ENCODE measurements around the gene FBN1.

FBN1 gene

GRCh38 chr15:48563934-48564333 lies 81.6 kb downstream of the FBN1 start:
- Histone ChIP-seq H3K4me2 (ENCODE audit: low read length) (no peak overlapping the region), H3K4me3 (ENCODE audit: low read length) (no peak overlapping the region), H3K36me3 (ENCODE audit: insufficient read depth, low read length) (peaks cover 8% of the 10 kb centered on the region), H3K9ac (ENCODE audit: low read depth, low read length) (no peak overlapping the region), H3K9me3 (replicated peaks; ENCODE audit: low read length) (no peaks in the 10 kb centered on the region), H3K27me3 (ENCODE audit: control insufficient read depth, insufficient read depth, low read length) (no peaks in the 10 kb centered on the region), H3K4me1 (ENCODE audit: control insufficient read depth, insufficient read depth, low read length) (peaks cover 78% of the 10 kb centered on the region)

GRCh38 chr15:48560321-48561051 lies 85.0 kb downstream of the FBN1 start:
- Histone ChIP-seq H3K27me3 (ENCODE audit: control insufficient read depth, insufficient read depth, low read length) (no peaks in the 10 kb centered on the region), H3K4me3 (ENCODE audit: low read length) (no peak overlapping the region), H3K9me3 (replicated peaks; ENCODE audit: low read length) (no peaks in the 10 kb centered on the region), H3K36me3 (ENCODE audit: insufficient read depth, low read length) (peaks cover 21% of the 10 kb centered on the region), H3K4me2 (ENCODE audit: low read length) (peak overlapping the region; percentile 61), H3K9ac (ENCODE audit: low read depth, low read length) (peak overlapping the region; percentile 73), H3K4me1 (ENCODE audit: control insufficient read depth, insufficient read depth, low read length) (peaks cover 91% of the 10 kb centered on the region)

- Histone ChIP-seq H3K36me3 (ENCODE audit: insufficient read depth, low read length) (peaks cover 21% of the 10 kb centered on the region), H3K27me3 (ENCODE audit: control insufficient read depth, insufficient read depth, low read length) (no peaks in the 10 kb centered on the region), H3K4me1 (ENCODE audit: control insufficient read depth, insufficient read depth, low read length) (peaks cover 91% of the 10 kb centered on the region), H3K9ac (ENCODE audit: low read depth, low read length) (peak overlapping the region; percentile 73), H3K4me2 (ENCODE audit: low read length) (peak overlapping the region; percentile 61), H3K9me3 (replicated peaks; ENCODE audit: low read length) (no peaks in the 10 kb centered on the region), H3K4me3 (ENCODE audit: low read length) (peak overlapping the region; percentile 19)
These were observed 86.2 kb downstream of the FBN1 start for GRCh38 chr15:48559285-48559684.

- H3K9me3 ChIP-seq (replicated peaks; ENCODE audit: low read length) = no peaks in the 10 kb centered on the region
- H3K27me3 ChIP-seq (ENCODE audit: control insufficient read depth, insufficient read depth, low read length) = no peaks in the 10 kb centered on the region
- peak overlapping the region; percentile 19 for H3K4me3 ChIP-seq (ENCODE audit: low read length)
- H3K36me3 ChIP-seq (ENCODE audit: insufficient read depth, low read length) = peaks cover 21% of the 10 kb centered on the region
- H3K9ac ChIP-seq (ENCODE audit: low read depth, low read length) = peak overlapping the region; percentile 73
- peaks cover 91% of the 10 kb centered on the region for H3K4me1 ChIP-seq (ENCODE audit: control insufficient read depth, insufficient read depth, low read length)
- H3K4me2 ChIP-seq (ENCODE audit: low read length) = peak overlapping the region; percentile 61
These were observed 87.3 kb downstream of the FBN1 start for GRCh38 chr15:48558226-48558625.

- H3K9me3 ChIP-seq (replicated peaks; ENCODE audit: low read length) = no peaks in the 10 kb centered on the region
- peaks cover 21% of the 10 kb centered on the region for H3K36me3 ChIP-seq (ENCODE audit: insufficient read depth, low read length)
- no peaks in the 10 kb centered on the region for H3K27me3 ChIP-seq (ENCODE audit: control insufficient read depth, insufficient read depth, low read length)
- peak overlapping the region; percentile 12 for H3K4me3 ChIP-seq (ENCODE audit: low read length)
- peaks cover 97% of the 10 kb centered on the region for H3K4me1 ChIP-seq (ENCODE audit: control insufficient read depth, insufficient read depth, low read length)
- peak overlapping the region; percentile 73 for H3K9ac ChIP-seq (ENCODE audit: low read depth, low read length)
- H3K4me2 ChIP-seq (ENCODE audit: low read length) = peak overlapping the region; percentile 61
These were observed 88.2 kb downstream of the FBN1 start for GRCh38 chr15:48557335-48557734.

GRCh38 chr15:48556159-48556897 lies 89.2 kb downstream of the FBN1 start:
- Histone ChIP-seq H3K36me3 (ENCODE audit: insufficient read depth, low read length) (peaks cover 13% of the 10 kb centered on the region), H3K4me3 (ENCODE audit: low read length) (no peak overlapping the region), H3K4me2 (ENCODE audit: low read length) (peak overlapping the region; percentile 6), H3K4me1 (ENCODE audit: control insufficient read depth, insufficient read depth, low read length) (peaks cover 93% of the 10 kb centered on the region), H3K27me3 (ENCODE audit: control insufficient read depth, insufficient read depth, low read length) (no peaks in the 10 kb centered on the region), H3K9ac (ENCODE audit: low read depth, low read length) (no peak overlapping the region), H3K9me3 (replicated peaks; ENCODE audit: low read length) (no peaks in the 10 kb centered on the region)

GRCh38 chr15:48555241-48555881 lies 90.1 kb downstream of the FBN1 start:
- no peaks in the 10 kb centered on the region for H3K27me3 ChIP-seq (ENCODE audit: control insufficient read depth, insufficient read depth, low read length)
- peaks cover 83% of the 10 kb centered on the region for H3K4me1 ChIP-seq (ENCODE audit: control insufficient read depth, insufficient read depth, low read length)
- peak overlapping the region; percentile 49 for H3K4me2 ChIP-seq (ENCODE audit: low read length)
- no peak overlapping the region for H3K4me3 ChIP-seq (ENCODE audit: low read length)
- H3K36me3 ChIP-seq (ENCODE audit: insufficient read depth, low read length) = peaks cover 13% of the 10 kb centered on the region
- H3K9me3 ChIP-seq (replicated peaks; ENCODE audit: low read length) = no peaks in the 10 kb centered on the region
- peak overlapping the region; percentile 70 for H3K9ac ChIP-seq (ENCODE audit: low read depth, low read length)

- Histone ChIP-seq H3K4me2 (ENCODE audit: low read length) (peak overlapping the region; percentile 49), H3K4me3 (ENCODE audit: low read length) (peak overlapping the region; percentile 9), H3K4me1 (ENCODE audit: control insufficient read depth, insufficient read depth, low read length) (peaks cover 76% of the 10 kb centered on the region), H3K27me3 (ENCODE audit: control insufficient read depth, insufficient read depth, low read length) (no peaks in the 10 kb centered on the region), H3K9ac (ENCODE audit: low read depth, low read length) (peak overlapping the region; percentile 70), H3K36me3 (ENCODE audit: insufficient read depth, low read length) (peaks cover 18% of the 10 kb centered on the region), H3K9me3 (replicated peaks; ENCODE audit: low read length) (no peaks in the 10 kb centered on the region)
These were observed 91.4 kb downstream of the FBN1 start for GRCh38 chr15:48554112-48554511.

- H3K4me2 ChIP-seq (ENCODE audit: low read length) = peak overlapping the region; percentile 49
- peak overlapping the region; percentile 1 for H3K4me3 ChIP-seq (ENCODE audit: low read length)
- H3K9me3 ChIP-seq (replicated peaks; ENCODE audit: low read length) = no peaks in the 10 kb centered on the region
- H3K36me3 ChIP-seq (ENCODE audit: insufficient read depth, low read length) = peaks cover 18% of the 10 kb centered on the region
- H3K4me1 ChIP-seq (ENCODE audit: control insufficient read depth, insufficient read depth, low read length) = peaks cover 72% of the 10 kb centered on the region
- peak overlapping the region; percentile 70 for H3K9ac ChIP-seq (ENCODE audit: low read depth, low read length)
- H3K27me3 ChIP-seq (ENCODE audit: control insufficient read depth, insufficient read depth, low read length) = no peaks in the 10 kb centered on the region
These were observed 92.0 kb downstream of the FBN1 start for GRCh38 chr15:48553559-48553958.

GRCh38 chr15:48550822-48551525 lies 94.5 kb downstream of the FBN1 start:
- Histone ChIP-seq H3K4me1 (ENCODE audit: control insufficient read depth, insufficient read depth, low read length) (peaks cover 72% of the 10 kb centered on the region), H3K9me3 (replicated peaks; ENCODE audit: low read length) (no peaks in the 10 kb centered on the region), H3K9ac (ENCODE audit: low read depth, low read length) (no peak overlapping the region), H3K4me3 (ENCODE audit: low read length) (no peak overlapping the region), H3K36me3 (ENCODE audit: insufficient read depth, low read length) (peaks cover 16% of the 10 kb centered on the region), H3K4me2 (ENCODE audit: low read length) (no peak overlapping the region), H3K27me3 (ENCODE audit: control insufficient read depth, insufficient read depth, low read length) (no peaks in the 10 kb centered on the region)

GRCh38 chr15:48548455-48548854 lies 97.1 kb downstream of the FBN1 start:
- no peaks in the 10 kb centered on the region for H3K27me3 ChIP-seq (ENCODE audit: control insufficient read depth, insufficient read depth, low read length)
- H3K36me3 ChIP-seq (ENCODE audit: insufficient read depth, low read length) = peaks cover 13% of the 10 kb centered on the region
- H3K9ac ChIP-seq (ENCODE audit: low read depth, low read length) = peak overlapping the region; percentile 69
- H3K4me2 ChIP-seq (ENCODE audit: low read length) = no peak overlapping the region
- peaks cover 65% of the 10 kb centered on the region for H3K4me1 ChIP-seq (ENCODE audit: control insufficient read depth, insufficient read depth, low read length)
- H3K4me3 ChIP-seq (ENCODE audit: low read length) = no peak overlapping the region
- H3K9me3 ChIP-seq (replicated peaks; ENCODE audit: low read length) = no peaks in the 10 kb centered on the region
